Loucy (cell line): Measurements from ENCODE around the gene SPOCK2.

ENCODE experiments used
- EZH2phosphoT487 ChIP-seq: fragments of 200-600 bp; IDR thresholded peaks from 2 replicates; pipeline ENCODE4 v1.6.1; 2018; ENCODE audit warnings: antibody characterized with exemption, mild to moderate bottlenecking, moderate library complexity, borderline replicate concordance
- TF ChIP-seq, protein P1 (sequence below): fragments of 200-600 bp; sonication (generic); conservative IDR thresholded peaks from 2 replicates; pipeline ENCODE4 v1.5.1; 2014; ENCODE audit warnings: mild to moderate bottlenecking, antibody characterized with exemption, low read length

DNA sequence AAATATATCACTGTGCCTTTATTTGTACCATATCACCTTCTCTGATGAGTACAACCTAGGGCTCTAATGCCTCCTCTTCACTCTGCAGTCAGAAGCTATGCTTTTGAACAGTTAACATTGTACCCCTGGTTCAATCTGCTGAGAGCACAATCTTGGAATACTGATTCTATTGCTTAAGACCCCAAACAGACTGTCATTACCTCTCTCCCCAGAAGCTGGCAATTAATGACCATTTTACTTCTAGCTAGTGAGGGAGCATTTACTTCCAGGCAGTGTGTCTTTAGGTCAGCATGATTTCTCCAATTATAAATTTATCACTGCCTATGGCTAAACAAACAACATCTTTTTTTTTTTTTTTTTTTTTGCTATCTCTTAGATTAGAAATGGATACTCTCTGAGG, 36.0 kb upstream of the SPOCK2 start:
- TF ChIP-seq, protein P1, sequence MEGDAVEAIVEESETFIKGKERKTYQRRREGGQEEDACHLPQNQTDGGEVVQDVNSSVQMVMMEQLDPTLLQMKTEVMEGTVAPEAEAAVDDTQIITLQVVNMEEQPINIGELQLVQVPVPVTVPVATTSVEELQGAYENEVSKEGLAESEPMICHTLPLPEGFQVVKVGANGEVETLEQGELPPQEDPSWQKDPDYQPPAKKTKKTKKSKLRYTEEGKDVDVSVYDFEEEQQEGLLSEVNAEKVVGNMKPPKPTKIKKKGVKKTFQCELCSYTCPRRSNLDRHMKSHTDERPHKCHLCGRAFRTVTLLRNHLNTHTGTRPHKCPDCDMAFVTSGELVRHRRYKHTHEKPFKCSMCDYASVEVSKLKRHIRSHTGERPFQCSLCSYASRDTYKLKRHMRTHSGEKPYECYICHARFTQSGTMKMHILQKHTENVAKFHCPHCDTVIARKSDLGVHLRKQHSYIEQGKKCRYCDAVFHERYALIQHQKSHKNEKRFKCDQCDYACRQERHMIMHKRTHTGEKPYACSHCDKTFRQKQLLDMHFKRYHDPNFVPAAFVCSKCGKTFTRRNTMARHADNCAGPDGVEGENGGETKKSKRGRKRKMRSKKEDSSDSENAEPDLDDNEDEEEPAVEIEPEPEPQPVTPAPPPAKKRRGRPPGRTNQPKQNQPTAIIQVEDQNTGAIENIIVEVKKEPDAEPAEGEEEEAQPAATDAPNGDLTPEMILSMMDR: no peak
- TF ChIP-seq EZH2phosphoT487: no peak
